Stimulated activated CD8-positive, alpha-beta memory T cell treated with anti-CD3 and anti-CD28 coated beads, Interleukin-15, amount 100 ng/mL, for 48 hours (primary cell): ENCODE data around the gene POT1.

Source experiments
- DNase-seq, 2 donors: peaks; one replicate each; pipeline ENCODE4 v3.0.0-alpha.2; 2020; ENCODE audit warnings: low read depth in 2 of 2

The POT1 gene

DNA sequence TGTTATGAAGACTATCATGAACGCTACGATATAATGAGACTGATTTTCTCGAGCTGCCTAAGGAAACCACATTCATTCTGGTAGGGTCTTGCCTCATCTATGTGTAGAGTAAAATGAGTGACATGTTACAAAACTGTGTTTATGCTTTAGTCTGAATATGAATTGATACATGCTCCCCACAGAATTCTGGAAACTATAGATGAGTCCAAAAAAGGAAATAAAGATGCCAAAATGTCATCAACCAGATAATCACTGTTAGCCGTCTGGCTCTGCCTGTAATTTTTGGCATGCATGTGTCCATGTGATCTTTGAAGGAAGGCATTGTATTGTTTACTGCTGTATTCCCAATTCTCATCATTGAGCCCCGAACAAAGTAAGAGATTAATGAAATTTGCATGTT is 121.4 kb downstream of the POT1 start:
- no peak for DNase-seq

DNA sequence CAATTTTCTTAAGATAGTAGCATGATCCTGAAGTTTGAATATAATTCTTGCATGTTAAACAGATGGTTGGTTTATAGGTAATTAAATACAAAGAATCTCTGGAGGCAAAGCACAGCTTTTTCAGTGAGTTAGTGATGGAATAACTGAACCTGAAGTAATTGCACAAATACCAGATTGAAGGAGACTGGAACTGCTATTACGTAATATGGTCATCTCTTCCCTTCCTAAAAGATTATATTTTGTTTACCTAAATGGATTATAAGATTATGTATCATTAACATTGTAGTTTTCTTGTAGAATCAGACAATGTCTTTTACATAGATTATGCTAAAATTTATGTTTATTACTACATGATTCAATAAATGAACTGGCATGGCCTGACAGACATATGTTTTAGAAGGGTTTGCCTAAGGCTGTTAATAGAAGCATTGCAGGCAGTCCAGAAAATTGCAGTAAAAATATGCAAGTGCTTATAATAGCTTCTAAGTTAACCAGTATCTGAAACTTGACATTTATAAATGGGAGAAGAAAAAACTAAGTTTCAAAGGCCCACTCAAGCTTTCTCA is 128.2 kb downstream of the POT1 start:
- DNase-seq: no peak

DNA sequence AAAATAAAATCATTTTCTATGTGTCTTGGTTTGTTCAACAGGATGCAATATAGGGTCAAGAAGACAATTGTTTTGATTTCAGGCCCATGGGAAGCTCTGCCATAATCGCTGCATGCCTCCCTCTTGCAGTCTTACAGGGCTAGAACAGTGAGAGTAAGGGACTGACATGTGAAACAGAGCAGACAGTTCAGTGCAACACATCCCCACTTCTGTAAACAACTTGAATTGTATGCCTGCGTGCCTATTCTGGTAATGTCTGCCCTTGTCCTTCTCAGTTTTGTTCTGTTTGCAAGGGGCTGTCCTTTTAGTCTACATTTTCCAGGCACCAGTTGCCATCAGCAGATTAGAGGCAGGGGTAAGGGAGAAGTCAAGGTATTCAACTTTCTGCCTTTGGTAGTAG is 129.2 kb downstream of the POT1 start:
- no peak for DNase-seq

- no peak for DNase-seq
Observed at GRCh38 chr7:124799448-124799847, 130.2 kb downstream of the POT1 start.

DNA sequence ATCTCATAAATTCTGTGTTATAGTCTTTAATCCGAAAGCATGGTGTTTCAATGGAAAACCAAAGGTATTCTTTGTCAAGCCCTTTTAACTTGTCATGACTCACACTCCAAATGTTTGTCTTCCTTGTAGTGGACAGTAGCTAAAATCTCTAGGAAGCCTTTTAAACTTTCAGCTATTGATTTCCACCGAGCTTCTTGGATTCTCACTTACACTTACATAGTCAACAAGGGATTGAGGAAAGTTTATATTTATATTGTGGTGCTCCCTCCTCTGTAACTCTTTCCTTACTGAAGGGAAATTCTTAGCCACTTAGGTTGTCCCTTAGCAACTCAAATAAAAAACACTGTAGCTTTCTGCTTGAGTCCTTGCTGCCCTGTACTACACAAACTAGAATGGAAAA is 132.9 kb downstream of the POT1 start:
- no peak for DNase-seq

DNA sequence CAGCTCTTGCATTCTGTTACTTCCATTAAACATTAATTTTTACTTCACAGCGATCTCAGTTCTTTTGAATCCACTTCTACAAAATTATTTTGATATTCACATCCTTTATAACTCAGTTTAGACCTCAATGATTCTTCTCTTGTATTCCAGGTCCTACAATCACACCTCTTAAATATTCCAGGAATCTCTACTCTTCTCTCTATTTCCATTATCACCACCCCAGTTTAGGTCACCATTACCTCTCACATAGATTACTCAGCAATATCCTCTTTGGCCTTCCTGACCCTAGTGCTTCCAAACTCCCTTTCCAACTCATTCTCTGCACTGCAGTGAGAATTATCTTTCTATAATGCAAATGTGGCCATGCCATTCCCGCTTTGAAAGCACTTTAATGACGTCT is 136.9 kb downstream of the POT1 start:
- no peak for DNase-seq

DNA sequence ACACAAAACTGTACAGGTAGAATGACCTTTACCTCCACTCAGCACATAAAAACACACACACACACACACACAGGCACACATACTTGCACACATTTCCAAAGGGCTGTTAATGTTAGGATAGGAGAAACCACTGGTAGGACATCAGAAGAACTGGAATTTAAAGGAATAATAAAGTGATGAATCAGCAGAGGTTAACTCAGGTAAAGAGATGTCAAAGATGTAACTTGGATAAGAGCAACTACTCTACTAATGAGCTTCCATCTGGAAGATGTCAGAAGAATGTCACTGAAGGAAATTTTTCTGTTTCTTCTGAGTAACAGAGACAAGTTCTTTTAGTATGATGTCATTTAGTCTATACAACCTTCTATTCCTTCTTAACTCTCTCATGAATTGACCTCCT is 137.6 kb downstream of the POT1 start:
- no peak for DNase-seq

DNA sequence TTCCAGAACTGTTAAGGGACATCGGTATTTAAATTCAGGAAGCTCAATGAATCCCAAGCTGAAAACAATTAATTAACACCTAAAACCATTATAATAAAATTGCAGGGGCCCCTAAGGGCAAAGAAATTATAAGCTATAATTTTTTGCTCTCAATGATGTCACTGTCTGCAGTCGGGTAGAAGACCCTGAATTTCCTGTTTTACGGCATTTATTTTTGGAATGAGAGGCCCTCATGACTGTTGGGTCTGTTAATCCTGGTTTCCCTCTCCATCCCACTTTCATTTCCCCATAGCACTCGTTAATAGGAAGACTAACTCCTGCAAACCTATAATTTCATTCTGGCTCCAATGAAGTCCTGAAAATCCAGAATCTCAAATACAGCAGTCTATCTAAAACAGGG is 138.2 kb downstream of the POT1 start:
- no peak for DNase-seq

- no peak for DNase-seq
Observed at GRCh38 chr7:124790645-124791044, 139.0 kb downstream of the POT1 start.

DNA sequence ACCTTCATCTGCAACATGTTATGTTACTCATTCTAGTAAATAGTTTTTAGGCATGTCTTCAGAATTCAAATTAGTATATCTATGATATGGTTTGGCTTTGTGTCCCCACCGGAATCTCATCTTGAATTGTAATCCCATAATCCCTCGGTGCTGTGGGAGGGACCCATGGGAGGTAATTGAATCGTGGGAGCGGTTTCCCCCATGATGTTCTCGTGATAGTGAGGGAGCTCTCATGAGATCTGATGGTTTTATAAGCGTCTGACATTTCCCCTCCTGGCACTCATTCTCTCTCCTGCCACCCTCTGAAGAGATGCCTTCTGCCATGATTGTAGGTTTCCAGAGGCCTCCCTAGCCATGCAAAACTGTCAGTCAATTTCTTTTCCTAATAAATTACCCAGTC is 143.6 kb downstream of the POT1 start:
- DNase-seq: no peak

DNA sequence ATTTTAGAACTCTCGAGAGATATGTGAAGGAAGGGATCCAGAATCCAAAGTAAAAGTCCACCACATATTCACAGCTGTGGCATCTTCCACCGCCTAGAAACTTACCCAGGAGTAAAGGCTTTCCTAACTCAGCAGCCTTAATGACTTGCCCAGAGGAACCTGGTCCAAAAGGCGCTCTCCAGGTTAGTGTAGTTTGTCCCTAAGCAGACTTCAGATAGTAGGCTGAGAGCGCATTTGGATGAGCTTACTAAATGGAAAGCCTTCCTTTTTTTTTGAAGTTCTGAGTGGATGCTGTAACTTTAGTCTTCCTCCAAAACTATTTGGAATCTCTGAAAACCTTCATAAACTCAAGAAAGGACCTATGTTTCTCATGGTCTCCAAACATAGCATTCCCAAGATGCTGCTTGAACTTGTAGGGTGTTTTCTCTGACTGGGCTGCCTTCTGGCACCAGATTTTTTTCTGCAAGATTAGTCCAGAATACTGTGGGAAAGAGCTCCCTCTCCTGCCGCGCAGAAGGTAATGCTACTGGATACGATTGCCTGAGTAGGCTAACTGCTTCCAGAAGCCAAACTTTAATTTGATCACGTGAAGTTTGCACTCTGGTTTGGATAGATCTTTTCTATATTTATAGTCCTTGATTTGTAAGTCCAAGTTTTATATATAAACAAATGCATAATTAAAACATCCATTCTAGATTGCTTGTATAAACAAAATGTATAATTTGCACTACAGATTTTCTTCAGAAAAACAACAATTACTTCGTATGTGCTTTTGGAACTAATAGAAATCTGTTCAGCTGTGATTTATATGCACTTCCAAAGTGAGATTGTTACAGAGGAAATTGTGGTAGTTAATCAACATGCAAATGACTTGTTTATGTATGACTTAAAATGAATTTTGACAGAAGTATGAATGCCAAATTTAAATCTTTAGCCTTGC is 144.5 kb downstream of the POT1 start:
- DNase-seq: no peak

- DNase-seq: no peak
Observed at GRCh38 chr7:124783271-124783670, 146.4 kb downstream of the POT1 start.

- DNase-seq: no peak
Observed at GRCh38 chr7:124781907-124782734, 147.5 kb downstream of the POT1 start.

GRCh38 chr7:124781418-124781817 is 148.2 kb downstream of the POT1 start:
- no peak for DNase-seq

DNA sequence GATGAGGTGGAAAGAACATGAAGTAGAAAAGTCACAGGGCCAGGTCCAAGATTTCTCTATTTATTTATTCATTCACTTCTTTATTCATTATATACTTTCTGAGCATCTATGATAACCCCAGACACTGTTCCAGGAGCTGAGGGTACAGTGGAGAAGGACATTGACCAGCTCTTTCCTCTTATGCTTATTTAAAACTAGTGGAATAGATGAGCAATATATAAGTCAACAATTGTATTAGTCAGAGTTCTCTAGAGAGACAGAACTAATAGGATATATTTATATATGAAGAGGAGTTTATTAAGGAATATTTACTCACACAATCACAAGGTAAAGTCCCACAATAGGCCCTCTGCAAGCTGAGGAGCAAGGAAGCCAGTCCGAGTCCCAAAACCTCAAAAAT is 149.0 kb downstream of the POT1 start:
- no peak for DNase-seq

DNA sequence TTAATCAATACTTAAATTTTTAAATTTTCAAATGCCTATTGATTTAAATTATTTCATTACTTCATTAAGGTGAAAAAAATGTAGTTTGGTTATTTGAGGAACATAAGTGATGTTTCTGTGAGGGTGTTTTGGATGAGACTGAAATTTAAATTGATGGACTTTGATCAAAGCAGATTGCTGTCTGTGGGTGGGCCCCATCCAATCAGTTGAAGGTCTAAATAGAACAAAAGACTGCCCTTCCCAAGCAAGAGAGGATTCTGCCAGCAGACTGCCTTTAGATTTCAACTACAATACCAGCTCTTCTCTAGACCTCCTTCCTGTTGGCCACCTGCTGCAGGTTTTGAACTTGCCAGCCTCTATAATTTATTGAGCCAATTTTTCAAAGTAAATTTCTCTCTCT is 149.6 kb downstream of the POT1 start:
- no peak for DNase-seq

DNA sequence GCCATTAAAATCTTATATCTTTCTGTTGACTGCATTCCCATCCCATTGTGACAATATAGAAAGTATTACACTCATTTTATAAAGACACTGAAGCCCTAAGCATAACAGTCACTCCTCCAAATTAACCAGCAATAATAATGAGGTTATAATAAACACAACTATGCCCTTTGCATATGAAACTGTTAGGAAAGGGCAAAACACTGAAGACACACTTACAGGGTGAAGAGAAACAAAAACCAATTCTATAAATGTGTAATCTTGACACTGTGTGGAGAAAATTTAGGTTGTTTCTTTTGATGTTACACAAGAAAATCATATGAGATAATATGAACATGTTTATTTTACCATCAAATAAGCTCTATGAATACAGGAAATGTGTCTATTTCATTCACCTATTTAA is 150.0 kb downstream of the POT1 start:
- DNase-seq: no peak

DNA sequence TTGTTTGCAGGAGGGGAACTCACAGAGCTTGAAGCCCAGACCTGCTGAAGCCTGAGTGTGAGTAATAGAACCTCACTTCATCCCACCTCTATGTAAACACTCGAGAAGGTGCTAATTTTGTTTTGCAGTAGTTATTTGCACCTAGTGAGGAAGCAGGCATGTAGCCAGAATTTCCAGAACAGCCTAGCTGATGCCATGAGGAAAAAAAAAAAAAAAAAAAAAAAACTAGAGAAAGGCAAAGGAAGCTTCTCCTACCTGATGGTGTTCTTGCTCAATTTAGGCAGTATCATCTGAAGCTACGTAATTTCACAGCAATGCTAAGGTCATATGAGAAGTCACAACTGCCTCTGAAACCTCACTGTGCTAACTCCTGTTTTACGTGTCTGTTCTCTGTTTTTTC is 150.4 kb downstream of the POT1 start:
- DNase-seq: no peak

DNA sequence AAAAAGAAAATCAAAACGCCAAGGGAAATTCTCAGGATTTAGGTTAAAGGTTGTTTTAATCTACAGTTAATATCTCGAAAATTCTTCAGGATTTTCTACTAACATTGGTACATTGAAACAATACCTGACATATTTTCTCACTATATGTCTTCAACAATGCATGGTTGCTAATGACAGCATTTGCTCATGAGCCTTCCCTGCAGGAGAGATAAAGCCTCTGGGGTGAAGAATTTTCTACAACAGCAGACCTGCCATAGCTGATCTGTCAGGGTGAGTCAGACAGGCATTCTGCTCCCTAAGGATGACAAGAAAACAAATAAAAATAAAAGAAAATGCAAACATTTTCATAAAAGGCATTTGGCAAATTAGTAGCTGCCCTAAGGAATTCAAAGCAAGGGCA is 152.4 kb downstream of the POT1 start:
- no peak for DNase-seq

- no peak for DNase-seq
Observed at GRCh38 chr7:124776153-124776552, 153.5 kb downstream of the POT1 start.

DNA sequence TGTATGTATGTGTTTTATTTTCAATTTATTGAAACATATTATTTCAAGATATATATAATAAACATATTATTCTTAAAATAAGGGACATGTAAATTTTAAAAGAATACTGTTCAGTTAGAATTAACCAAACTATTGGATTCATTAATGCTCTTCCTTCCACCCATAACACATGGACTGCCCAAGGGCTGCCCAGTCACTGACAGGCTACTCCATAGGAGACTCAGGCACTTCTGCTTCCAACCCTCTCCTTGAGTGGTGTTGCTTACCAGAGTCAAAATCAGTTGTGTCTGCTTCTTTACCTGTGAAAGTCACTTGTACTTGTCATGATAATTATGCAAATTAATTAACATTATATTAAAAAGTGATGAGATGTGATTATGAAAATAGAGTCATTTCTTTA is 154.2 kb downstream of the POT1 start:
- DNase-seq: no peak

- no peak for DNase-seq
Observed at GRCh38 chr7:124773938-124774337, 155.7 kb downstream of the POT1 start.

DNA sequence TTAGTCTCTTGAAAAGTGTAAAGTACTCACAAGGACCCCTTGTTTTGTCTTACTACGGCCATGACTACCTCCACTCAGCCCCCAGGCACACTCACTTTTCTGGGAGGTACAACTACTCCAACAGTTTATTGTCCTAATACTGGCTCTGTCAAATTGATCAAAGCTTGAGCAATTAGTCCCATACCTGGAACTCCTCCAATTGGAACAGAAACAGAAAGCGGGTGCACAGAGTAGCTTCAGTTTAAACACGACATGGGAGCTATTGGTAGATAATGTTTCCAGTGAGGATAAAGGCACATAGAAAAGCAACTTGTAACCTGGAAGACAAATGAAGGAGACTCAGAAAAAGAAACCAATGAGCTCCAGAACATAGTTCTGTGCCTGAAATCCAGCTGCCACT is 156.3 kb downstream of the POT1 start:
- DNase-seq: no peak
